ENCODE measurements around the gene CCL22.

GRCh38 chr16:57394444-57394843 lies 35.9 kb downstream of the CCL22 start:
- TF ChIP-seq CTCF (IDR thresholded peaks at IDR 0.05) (no peak), POLR2A (IDR thresholded peaks at IDR 0.05) (no peak)

Measured in testis (tissue), 2 donors.